Smooth muscle cell of the brain vasculature (primary cell): ENCODE measurements around the gene DR1.

Experiments used
- DNase-seq: peaks from one replicate; pipeline ENCODE4 v3.0.0-alpha.2; 2012; ENCODE audit warnings: low read depth, low spot score

Gene DR1

DNA sequence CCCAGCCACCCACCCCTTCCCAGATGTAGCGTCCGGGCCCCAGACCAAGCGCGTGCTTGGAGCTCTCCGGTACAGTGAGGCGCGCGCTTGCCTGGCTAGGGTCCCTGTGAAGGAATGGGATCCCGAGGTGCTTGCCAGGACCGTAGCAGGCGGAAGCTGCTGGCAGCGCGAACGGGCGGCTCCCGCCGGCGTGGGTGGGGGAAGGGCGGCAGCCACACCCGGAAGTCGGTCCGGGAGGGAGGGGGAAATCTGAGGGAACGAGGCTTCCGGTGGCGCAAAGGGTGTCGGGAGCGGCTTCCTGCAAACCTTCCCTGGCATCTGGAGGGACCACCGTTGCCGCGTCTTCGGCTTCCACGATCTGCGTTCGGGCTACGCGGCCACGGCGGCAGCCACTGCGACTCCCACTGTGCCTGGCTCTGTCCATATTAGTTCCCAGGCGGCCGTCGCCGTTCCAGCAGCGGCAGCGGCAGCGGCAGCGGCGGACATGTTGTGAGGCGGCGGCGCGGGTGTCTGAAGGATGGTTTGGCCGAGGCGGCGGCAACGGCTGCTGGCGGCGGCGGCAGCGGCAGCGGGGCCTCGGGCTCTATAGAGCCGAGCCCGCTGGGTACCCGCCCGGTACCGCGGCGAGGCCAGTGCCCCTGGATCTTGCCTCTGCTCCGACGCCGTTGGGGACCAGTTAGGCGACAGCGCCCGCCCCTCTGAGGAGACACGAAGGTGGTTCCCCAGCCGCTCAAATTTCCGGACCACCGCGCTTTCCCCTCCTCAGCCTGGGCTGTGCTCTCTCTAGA, at the start of gene DR1:
DR1 (plus strand) TSS at position 275 of the 788 bp plus-strand sequence. CDS start 739 bp downstream, outside the sequence.
- peak; percentile 66 for DNase-seq

- DNase-seq = no peak
These were observed 49.1 kb upstream of the DR1 start for GRCh38 chr1:93296555-93297154.

- DNase-seq = no peak
These were observed 44.6 kb upstream of the DR1 start for GRCh38 chr1:93301131-93301530.

- no peak for DNase-seq
These were observed 43.6 kb upstream of the DR1 start for GRCh38 chr1:93302078-93302477.

DNA sequence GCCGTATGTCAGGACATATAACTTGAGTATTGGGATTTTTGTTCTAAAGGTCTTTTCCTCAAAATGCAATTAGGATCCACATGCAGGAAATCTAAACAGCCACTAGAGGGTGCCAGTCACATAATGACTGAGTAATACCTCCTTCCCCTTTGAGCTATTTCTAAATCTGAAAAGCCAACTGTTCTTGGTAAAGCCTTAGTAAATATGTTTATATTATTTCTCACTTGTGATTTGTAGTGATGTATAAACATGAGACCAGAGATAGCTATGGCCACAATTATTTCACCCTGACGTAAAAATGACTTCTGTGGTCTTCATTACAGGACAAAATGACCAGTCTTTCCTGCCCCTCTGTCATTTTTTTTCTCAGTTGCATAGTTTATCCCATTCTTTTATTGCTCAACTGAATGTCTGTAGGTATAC, 41.0 kb upstream of the DR1 start:
- DNase-seq = peak; percentile 29

- DNase-seq = no peak
These were observed 38.8 kb upstream of the DR1 start for GRCh38 chr1:93306920-93307319.

DNA sequence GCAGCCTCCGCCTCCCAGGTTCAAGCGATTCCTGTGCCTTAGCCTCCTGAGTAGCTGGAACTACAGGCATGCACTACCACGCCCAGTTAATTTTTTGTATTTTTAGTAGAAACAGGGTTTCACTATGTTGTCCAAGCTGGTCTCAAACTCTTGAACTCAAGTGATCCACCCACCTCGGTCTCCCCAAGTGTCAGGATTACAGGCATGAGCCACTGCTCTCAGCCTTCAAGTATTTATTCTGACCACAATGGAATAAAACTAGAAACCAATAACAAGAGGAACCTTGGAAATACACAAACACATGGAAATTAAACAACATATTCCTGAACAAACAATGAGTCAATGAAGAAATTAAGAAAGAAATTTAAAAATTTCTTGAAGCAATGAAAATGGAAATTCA, 32.7 kb upstream of the DR1 start:
- DNase-seq = no peak

GRCh38 chr1:93317207-93317606, 28.5 kb upstream of the DR1 start:
- no peak for DNase-seq

- DNase-seq = no peak
These were observed 27.8 kb upstream of the DR1 start for GRCh38 chr1:93317943-93318342.

DNA sequence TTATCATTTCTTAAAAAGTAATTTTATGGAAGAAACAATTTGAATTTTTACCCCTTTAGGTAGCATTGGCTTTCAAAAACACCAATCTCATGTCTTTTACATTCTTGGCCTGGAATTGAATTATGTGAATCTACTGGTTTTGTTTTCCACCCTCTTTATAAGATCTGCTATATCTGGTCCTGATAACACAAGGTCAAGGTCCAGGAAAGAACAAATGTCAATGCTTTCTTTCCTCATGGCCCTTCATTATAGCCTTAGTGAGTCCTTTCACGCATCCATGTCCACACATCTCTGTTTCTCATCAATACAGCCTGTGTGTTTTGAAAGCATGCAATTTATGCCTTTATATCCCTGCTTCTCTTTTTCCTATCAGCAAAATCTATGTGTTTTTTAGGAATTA, 24.0 kb upstream of the DR1 start:
- DNase-seq = no peak

- no peak for DNase-seq
These were observed 23.4 kb upstream of the DR1 start for GRCh38 chr1:93322349-93322748.

GRCh38 chr1:93323185-93323820, 22.4 kb upstream of the DR1 start:
- DNase-seq = no peak

DNA sequence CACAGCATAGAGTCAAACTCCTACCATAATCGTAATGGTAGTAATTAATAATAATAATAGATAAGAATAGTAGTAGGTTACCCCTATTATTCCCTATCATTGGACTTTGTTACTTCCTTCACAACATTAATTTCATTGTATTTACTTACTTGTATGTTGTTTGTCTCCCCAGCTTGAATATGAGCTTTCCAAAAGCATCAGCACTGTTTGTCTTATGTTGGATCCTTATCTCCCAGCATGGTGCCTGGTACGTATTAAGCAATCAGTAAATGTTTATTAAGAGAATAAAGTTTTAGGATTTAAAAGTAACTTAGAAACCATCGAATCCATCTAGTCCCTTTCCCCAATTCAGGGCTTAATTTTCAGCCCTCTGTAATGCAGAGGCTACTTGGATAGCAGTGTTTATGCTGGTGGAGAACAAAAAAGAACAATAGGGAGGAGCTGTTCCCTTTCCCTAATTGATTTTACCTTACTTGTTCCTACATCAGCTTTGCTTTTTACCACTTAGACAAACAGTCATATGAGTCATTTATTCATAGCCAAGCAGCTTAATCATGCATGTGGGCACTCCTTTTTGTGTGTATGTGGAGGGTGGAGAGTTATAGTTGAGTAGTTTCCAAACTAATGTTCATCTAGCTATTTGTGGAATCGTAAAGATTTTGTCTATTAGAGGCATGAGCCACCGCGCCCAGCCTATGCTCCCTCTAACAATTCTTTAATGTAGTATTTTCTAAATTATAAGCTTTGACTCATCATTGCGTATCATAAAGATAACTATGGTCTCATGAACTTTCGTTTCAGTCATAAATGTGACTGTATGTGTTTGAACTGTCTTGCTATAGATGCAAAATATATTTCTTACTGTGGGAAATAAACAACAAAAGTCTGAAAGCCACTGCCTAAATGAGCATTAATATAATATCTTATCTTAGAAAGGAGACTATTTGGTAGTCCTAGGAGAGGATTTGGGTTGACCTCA, 20.9 kb upstream of the DR1 start:
- no peak for DNase-seq

- no peak for DNase-seq
These were observed 16.6 kb upstream of the DR1 start for GRCh38 chr1:93328809-93329760.

- no peak for DNase-seq
These were observed 15.5 kb upstream of the DR1 start for GRCh38 chr1:93330196-93330595.

DNA sequence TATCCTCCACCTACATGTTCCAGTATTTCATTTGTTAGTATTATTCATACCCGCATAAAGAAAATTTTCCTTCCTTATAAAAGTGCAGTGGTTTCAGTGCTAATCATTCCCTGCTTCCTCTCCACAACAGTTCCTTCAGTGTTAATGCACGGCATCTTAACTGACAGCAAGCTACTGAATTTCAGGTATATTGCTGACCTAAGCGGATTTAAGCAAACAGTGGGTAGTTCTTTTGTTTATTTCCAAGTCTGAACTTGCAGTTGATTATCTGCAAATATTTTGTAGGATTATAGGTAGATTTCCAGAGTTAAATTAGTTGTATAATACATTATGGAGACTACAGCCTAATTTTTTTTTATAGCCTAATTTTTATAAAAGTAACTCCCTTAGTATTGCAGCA, 15.1 kb upstream of the DR1 start:
- DNase-seq = no peak

GRCh38 chr1:93331412-93331811, 14.3 kb upstream of the DR1 start:
- DNase-seq = no peak

- no peak for DNase-seq
These were observed 13.3 kb upstream of the DR1 start for GRCh38 chr1:93332368-93332767.

GRCh38 chr1:93338387-93339146, 7.1 kb upstream of the DR1 start:
- no peak for DNase-seq
